Posterior cingulate gyrus (tissue), 11 donors: Measurements from ENCODE around the gene CPS1.

Source experiments
- DNase-seq, 10 donors: peaks; one replicate each; pipeline versions ENCODE4 v3.0.0 to v3.0.0-alpha.2; 2020 to 2021; ENCODE audit warnings: mixed read lengths in 3 of 10
- intact Hi-C: fragments of 100-400 bp; cut with DNase I; formaldehyde crosslinking; loops from one replicate; pipeline ENCODE4 v1.15.1; 2023

Gene CPS1

GRCh38 chr2:210598219-210598618, 41.8 kb downstream of the CPS1 start:
- intact Hi-C loops, result no loop called here
- no peak for DNase-seq

GRCh38 chr2:210599476-210599875, 43.1 kb downstream of the CPS1 start:
- intact Hi-C loops, result no loop called here
- no peak for DNase-seq

GRCh38 chr2:210604666-210605065, 48.3 kb downstream of the CPS1 start:
- intact Hi-C loops, result no loop called here

GRCh38 chr2:210606001-210606400, 49.6 kb downstream of the CPS1 start:
- DNase-seq, result no peak
- intact Hi-C loops, result no loop called here

More at GRCh38 chr2:210604666-210605065, 48.3 kb downstream of the CPS1 start:
- DNase-seq, result no peak

- intact Hi-C loops, result loop anchor here (10.0 kb wide), 1 partner anchor 167 kb away; no protein-coding TSS in a partner anchor
- DNase-seq, result no peak
These were observed 55.1 kb downstream of the CPS1 start for GRCh38 chr2:210611466-210611865.

- intact Hi-C loops, result loop anchor here (10.0 kb wide), 1 partner anchor 171 kb away; no protein-coding TSS in a partner anchor
- DNase-seq, result no peak
These were observed 59.7 kb downstream of the CPS1 start for GRCh38 chr2:210616074-210616473.

- no peak for DNase-seq
- intact Hi-C loops, result loop anchor here (1.0 to 10.0 kb wide), 2 partner anchors 173 to 541 kb away; no protein-coding TSS in a partner anchor
These were observed 60.9 kb downstream of the CPS1 start for GRCh38 chr2:210617318-210617717.

- peak in 3 of 10 donors; percentile 12 to 27 (median 26) for DNase-seq
- intact Hi-C loops, result loop anchor here (1.0 to 10.0 kb wide), 2 partner anchors 173 to 540 kb away; no protein-coding TSS in a partner anchor
These were observed 61.4 kb downstream of the CPS1 start for GRCh38 chr2:210617732-210618330.

GRCh38 chr2:210620456-210620855, 64.1 kb downstream of the CPS1 start:
- intact Hi-C loops, result loop anchor here (10.0 kb wide), 1 partner anchor 414 kb away; no protein-coding TSS in a partner anchor
- no peak for DNase-seq

GRCh38 chr2:210623506-210623905, 67.1 kb downstream of the CPS1 start:
- DNase-seq, result no peak
- intact Hi-C loops, result loop anchor here (10.0 kb wide), 1 partner anchor 411 kb away; no protein-coding TSS in a partner anchor

- DNase-seq, result no peak
- intact Hi-C loops, result loop anchor here (10.0 kb wide), 1 partner anchor 408 kb away; no protein-coding TSS in a partner anchor
These were observed 70.5 kb downstream of the CPS1 start for GRCh38 chr2:210626849-210627248.

- DNase-seq, result peak in 2 of 10 donors; percentile 4 to 14
- intact Hi-C loops, result no loop called here
These were observed 74.6 kb downstream of the CPS1 start for GRCh38 chr2:210630873-210631560.

GRCh38 chr2:210633699-210634098, 77.3 kb downstream of the CPS1 start:
- no peak for DNase-seq
- intact Hi-C loops, result no loop called here

- intact Hi-C loops, result no loop called here
- no peak for DNase-seq
These were observed 78.9 kb downstream of the CPS1 start for GRCh38 chr2:210635257-210635656.

- intact Hi-C loops, result no loop called here
- no peak for DNase-seq
These were observed 85.9 kb downstream of the CPS1 start for GRCh38 chr2:210642333-210642732.

- no peak for DNase-seq
- intact Hi-C loops, result no loop called here
These were observed 90.8 kb downstream of the CPS1 start for GRCh38 chr2:210647151-210647550.

- intact Hi-C loops, result no loop called here
- no peak for DNase-seq
These were observed 97.7 kb downstream of the CPS1 start for GRCh38 chr2:210654091-210654490.

GRCh38 chr2:210655229-210655975, 99.0 kb downstream of the CPS1 start:
- intact Hi-C loops, result no loop called here
- no peak for DNase-seq

- DNase-seq, result no peak
- intact Hi-C loops, result no loop called here
These were observed 101.5 kb downstream of the CPS1 start for GRCh38 chr2:210657874-210658273.

- DNase-seq, result no peak
- intact Hi-C loops, result loop anchor here (10.0 kb wide), 1 partner anchor 374 kb away; no protein-coding TSS in a partner anchor
These were observed 104.4 kb downstream of the CPS1 start for GRCh38 chr2:210660751-210661150.

- intact Hi-C loops, result loop anchor here (10.0 kb wide), 1 partner anchor 372 kb away; no protein-coding TSS in a partner anchor
- DNase-seq, result no peak
These were observed 106.2 kb downstream of the CPS1 start for GRCh38 chr2:210662560-210662959.
